Stimulated activated CD4-positive, alpha-beta T cell treated with anti-CD3 and anti-CD28 coated beads, Interleukin-2, amount 100 ng/mL, for 48 hours (primary cell): Measurements from ENCODE around the gene GPRC5B.

Experiments used
- DNase-seq, 2 donors: peaks; one replicate each; pipeline ENCODE4 v3.0.0-alpha.2; 2020

GPRC5B gene

GRCh38 chr16:19868421-19868820 lies 16.2 kb downstream of the GPRC5B start:
- DNase-seq = no peak

GRCh38 chr16:19864566-19864965 lies 20.1 kb downstream of the GPRC5B start:
- DNase-seq = no peak

DNA sequence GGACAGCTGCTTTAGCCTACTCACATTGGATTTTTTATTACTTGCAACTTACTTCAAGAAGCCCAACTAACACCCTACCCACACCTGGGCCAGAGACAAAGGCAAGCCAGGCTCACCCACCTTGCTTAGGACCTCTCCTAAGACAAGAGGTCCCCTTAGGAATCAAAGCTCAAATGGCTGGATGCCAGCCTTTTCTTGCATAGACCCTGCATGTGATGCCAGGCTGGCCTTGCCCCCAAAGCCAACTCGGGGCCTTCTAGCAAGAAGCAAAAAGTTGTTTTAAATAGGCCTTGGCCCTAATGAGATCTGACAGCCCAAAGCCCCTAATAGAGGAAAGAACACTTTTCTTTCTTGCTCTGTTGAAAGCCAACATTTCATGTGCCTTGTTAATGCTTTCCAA lies 20.7 kb downstream of the GPRC5B start:
- no peak for DNase-seq

DNA sequence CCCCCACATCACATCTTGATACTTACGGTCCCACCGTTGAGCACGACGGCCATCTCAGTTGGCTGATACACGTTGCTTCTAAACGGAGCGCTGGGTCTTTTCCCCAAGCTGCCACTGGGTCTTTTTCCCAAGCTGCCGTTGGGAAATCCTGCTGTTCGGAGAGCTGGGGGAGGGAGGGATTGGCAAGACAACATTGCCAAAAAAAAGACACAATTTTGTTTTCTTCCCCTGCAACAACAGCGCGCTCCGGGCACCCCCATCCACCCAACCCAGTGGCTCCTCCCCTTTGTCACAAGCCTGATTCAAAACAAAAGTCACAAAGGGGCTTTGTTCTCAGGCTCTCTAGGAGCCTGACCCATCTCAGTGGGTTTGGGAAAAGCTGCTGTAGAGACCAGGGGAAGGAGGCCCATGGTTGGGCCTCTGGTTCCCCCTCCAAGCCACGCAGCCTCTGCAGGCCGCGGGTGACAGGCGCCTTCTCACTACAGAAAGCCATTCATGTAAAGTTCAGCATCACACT lies 22.8 kb downstream of the GPRC5B start:
- DNase-seq = no peak

DNA sequence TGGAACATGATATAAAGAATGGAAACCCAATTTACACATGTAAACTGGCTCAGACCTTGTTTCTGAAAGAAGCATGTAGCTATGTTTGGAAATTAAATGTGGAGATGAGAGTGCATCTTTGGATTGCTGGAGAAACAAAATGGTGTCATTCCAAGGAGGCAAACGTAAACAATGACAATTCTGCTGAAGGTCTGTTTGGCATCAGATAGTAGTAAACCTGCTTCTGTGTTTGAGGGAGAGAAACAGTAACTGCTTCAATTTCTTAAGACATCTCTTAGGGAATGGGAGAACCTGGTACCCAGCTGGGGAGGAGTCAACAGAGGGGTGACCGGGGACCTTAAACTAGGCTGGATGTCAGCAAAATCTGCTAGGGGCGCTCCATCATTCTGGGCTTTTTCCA lies 23.5 kb downstream of the GPRC5B start:
- no peak for DNase-seq

GRCh38 chr16:19860166-19861041 lies 24.2 kb downstream of the GPRC5B start:
- DNase-seq = no peak

GRCh38 chr16:19859603-19860002 lies 25.0 kb downstream of the GPRC5B start:
- DNase-seq = no peak

- DNase-seq = no peak
Measured at GRCh38 chr16:19859166-19859565, 25.5 kb downstream of the GPRC5B start.

- no peak for DNase-seq
Measured at GRCh38 chr16:19858340-19859018, 26.2 kb downstream of the GPRC5B start.

GRCh38 chr16:19857593-19858339 lies 26.9 kb downstream of the GPRC5B start:
- no peak for DNase-seq

DNA sequence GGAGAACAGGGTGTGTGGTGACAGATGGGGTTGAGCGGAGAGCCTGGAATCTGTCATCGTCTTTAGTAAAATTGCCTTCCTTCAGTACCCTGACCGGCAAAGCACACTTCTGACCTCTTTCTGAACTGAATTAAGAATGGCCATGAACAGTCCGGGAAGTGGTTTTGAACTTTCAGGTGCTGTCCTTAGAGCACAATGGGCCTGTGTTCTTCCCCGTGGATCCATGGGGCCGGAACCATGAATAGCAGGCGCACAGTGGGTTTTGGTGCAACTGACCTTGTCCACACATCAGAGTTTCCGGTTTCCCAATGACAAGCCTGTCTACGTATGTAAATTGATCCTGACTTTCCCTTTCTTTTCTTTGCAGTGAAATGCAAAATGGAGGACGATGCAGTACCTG lies 28.5 kb downstream of the GPRC5B start:
- DNase-seq = no peak

DNA sequence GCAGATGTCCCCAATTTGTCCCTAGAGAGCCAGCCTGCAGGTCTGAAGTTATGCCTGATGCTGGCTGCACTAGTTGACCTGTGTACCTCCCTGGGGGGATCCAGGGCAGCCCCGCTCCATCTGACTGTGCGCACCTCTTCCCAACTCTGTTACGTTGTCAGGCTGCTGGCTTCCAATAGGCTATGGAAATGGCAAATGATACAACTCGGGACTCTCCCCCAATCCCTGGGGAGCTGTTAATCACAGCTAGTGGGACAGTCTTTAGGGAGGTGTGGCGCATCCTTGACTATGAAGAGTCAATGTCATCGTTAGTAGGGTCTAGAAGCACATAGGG lies 30.1 kb downstream of the GPRC5B start:
- DNase-seq = no peak

DNA sequence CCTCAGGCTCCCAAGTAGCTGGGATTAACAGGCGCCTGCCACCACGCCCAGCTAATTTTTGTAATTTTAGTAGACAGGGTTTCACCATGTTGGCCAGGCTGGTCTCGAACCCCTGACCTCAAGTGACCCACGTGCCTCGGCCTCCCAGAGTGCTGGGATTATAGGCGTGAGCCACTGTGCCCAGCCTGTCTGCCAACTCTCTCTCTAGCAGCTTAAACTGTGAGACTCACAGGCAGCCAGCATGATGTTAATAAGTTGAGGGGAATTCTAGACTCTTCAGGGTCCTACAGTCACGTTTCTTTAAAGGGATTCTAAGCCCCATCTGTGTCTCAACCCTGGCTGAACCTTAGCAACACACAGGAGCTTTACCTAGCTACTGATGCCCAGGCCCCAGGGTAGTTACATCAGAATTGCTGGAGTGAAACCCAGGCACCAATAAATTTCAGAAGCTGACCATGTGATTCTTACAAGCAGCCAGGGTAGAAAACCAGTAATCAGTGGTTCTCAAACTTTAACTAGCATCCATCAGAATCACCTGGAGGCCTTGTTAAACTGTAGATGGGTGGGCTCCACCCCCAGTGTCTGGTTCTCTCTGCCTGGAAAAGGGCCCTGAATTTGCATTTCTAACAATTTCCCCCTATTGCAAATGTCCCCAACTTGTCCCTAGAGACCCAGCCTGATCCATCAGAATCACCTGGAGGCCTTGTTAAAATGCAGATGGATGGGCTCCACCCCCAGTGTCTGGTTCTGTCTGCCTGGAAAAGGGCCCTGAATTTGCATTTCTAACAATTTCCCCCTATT lies 30.7 kb downstream of the GPRC5B start:
- no peak for DNase-seq

- DNase-seq = no peak
Measured at GRCh38 chr16:19853132-19853741, 31.4 kb downstream of the GPRC5B start.

GRCh38 chr16:19851476-19851875 lies 33.2 kb downstream of the GPRC5B start:
- DNase-seq = no peak

DNA sequence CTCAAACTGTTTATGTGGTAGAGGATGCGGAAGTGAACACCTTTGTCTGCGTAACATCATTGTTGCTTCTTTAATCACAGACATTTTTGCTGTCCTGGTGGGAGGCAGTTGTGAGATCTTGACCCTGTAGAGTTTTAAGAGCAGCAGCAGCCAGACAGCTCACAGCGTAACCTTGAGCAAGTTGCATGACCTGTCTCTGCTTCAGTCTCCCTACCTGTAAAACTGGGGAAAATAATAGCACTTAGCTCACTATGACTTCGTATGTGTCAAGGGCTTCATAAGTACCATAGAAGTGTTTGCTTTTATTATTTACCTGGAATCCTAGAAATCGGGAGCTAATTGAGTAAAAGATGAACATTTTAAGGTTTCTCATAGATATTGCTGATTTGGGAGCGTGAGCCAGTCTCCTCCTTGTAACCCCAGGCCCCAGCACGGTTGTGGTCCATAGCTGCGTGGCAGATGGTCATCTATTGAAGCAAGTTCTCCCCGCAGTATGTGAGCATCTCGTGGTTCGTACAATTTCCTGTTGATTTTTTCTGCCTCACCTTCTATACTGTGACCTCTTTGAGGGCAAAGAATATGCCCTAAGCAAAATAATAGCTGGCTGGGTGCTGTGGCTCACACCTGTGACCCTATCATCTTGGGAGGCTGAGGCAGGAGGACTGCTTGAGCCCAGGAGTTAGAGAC lies 34.4 kb downstream of the GPRC5B start:
- no peak for DNase-seq

DNA sequence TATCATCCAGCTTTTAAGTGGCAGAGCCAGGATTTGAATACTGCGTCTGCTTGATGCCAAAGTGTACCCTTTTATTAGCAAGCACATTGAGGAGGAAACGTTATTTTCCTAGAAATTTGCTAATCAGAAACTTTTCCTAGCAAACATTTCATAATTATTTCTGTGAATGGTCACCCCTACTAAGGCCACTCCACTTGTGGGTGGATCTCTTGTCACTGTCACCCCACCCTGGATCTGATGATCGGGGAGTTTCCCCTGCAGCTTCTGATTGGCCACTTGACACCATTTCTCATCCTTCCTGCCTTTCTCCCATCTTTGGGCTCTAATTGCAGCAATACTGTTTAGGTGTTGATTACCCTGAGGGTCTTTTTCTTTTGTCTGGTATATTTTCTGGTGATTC lies 35.9 kb downstream of the GPRC5B start:
- no peak for DNase-seq

GRCh38 chr16:19846436-19846835 lies 38.2 kb downstream of the GPRC5B start:
- DNase-seq = no peak

- no peak for DNase-seq
Measured at GRCh38 chr16:19844945-19845641, 39.6 kb downstream of the GPRC5B start.

- no peak for DNase-seq
Measured at GRCh38 chr16:19843371-19843770, 41.3 kb downstream of the GPRC5B start.
